NCI-H1092 (cell line): Measurements from ENCODE around the gene CFAP119.

Source experiments
- DNase-seq: peaks from one replicate; lab custom pipeline; 2025; lab: John Stamatoyannopoulos, UW

Gene CFAP119

DNA sequence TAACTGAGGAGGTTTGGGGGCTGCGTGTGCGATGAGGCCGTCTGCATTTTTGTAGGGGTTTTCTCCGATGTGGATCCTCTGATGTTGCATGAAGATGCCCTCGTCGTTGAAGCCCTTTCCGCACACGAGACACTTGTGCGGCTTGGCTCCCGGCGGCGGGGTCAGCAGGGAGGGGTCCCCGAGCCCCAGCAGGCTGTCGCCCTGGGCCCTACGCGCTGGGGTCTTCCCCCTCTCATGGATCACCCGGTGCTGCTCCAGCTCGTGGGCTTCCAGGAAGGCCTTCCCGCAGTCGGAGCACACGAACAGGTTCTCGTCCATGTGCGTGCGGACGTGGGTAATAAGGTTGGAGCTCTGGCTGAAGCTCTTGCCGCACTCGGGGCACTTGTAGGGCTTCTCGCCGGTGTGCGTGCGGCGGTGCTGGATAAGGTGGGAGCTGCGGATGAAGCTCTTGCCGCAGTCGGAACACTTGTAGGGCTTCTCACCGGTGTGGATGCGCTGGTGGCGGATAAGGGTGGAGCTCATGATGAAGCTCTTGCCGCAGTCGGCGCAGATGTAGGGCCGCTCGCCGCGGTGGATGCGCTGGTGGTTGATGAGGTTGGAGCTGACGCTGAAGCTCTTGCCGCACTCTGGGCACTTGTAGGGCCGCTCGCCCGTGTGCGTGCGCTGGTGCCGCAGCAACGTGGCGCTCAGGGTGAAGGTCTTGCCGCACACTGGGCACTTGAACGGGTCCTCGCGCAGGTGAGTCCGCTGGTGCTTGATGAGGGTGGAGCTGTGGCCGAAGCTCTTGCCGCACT lies 20.8 kb upstream of the CFAP119 start:
- no peak for DNase-seq

DNA sequence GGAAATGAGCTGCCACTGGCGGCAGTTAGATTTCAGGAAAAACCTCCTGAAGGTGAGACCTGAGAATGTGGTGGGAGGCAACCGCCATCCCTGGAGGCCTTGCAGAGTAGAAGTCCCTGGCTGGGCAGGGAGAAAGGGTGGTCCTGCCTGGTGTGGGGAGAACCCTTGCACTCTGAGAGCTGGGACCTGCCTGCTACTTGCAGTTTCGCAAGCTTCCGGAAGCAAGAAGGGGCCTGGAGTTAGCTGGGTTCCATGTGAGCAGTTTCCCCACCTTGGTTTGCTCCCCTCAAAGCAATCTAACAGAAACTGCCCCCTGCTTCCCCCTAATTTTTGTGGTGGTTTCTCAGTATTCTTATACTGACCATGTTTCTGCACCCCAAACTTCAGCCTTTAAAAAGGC lies 18.7 kb upstream of the CFAP119 start:
- DNase-seq, result no peak

- no peak for DNase-seq
Observed at GRCh38 chr16:30780021-30780420, 18.2 kb upstream of the CFAP119 start.

- DNase-seq, result no peak
Observed at GRCh38 chr16:30779596-30779995, 17.7 kb upstream of the CFAP119 start.

GRCh38 chr16:30778549-30779244 lies 16.8 kb upstream of the CFAP119 start:
- no peak for DNase-seq

DNA sequence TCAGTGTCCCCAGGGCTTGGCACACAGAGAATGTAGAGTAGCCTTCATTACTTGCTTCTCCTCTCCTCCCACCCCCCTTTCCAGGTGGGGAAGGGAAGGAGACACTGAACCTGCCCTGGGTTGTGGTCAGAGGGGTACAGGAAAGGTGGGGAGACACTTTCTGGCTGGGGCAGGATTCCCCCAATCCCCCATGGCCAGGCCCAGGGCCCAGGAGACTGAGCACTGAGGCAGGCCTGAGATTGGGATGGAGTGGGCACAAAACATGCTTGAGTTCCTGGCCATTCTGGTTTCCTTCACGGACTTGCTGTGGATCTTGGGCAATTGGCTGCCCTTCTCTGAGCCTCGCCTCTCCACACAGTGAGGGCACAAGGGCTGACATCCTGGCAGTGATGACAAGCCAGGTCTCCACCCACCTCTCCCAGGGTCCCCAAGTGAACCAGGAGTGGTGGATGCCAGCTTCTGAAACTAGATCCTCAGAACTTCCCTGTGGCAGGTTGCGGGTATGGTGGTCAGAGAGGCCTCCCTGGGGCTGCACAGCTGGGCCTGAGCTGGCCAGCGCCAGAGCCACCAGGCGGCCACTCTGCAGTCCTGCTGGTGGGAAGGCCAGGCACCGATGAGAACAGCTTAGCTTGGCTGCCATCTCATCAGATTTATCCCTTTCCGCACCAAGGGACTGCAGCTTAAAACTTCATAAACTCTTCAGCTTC lies 15.9 kb upstream of the CFAP119 start:
- no peak for DNase-seq

DNA sequence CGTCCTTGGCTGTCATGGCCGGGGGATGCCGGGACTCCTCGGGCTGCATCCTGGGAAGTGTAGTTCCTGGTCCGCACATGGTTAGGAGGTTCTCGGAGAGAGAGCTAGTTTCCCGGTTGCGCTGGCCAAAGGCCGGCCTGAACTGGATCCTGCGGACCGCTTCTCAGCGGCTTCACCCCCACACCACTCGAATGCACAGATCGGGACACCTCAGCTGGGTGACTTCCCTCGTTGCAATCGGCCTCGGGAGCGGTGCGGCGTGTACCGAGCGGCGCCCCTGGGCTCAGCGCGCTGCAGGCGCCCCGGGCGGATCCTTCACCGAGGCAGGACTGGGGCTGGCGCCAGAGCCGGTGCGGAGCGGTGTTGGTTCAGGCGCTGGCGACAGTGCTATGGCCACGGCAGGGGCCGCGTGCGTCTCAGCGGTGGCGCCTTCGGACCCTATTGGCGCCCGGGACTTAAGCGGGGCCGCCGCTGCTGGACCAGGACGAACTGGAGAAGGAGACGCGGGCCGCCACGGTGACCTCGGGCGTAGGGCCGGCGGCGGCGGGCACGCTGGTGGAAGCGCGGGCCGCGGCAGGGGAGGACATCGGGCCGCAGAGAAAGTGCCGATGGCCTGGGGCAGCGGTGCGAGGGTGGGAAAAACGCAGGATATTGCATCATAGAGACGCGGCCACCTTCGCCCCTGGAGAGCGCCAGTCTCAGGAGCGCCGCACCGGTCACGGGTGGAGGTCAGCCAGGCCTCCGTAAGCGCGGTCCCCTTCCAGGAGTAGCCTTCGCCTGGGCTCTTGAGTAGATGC lies 13.7 kb upstream of the CFAP119 start:
- DNase-seq, result peak; percentile 72

DNA sequence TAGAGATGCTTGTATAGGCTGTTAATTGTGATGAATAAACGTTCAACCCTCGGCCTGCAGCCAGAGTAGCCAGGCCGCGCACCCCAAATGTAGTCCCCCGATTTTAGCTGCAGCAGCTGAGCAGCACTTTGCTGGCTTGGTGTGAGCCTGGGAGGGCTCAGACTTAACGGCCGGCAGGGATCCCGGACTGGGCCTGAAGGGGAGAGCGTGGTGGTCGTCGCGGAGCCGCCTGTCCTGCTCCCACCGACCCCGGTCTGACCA lies 13.2 kb upstream of the CFAP119 start:
- DNase-seq, result no peak

GRCh38 chr16:30774367-30775130 lies 12.7 kb upstream of the CFAP119 start:
- no peak for DNase-seq

DNA sequence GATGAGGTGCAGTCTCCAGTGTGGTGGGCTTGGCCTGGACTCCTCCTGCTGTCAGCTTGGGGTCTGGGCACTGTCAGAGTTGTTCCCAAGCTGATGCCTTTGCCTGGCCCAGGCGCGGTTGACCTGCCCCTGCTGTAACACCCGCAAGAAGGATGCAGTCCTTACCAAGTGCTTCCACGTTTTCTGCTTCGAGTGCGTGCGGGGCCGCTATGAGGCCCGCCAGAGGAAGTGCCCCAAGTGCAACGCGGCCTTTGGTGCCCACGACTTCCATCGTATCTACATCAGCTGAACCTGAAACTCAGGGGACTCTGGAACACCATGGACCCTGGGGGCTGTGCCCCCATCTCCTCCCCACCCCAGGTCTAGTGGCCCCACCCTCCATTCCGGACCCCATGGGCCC lies 12.0 kb upstream of the CFAP119 start:
- DNase-seq, result no peak

- no peak for DNase-seq
Observed at GRCh38 chr16:30771726-30772125, 9.9 kb upstream of the CFAP119 start.

DNA sequence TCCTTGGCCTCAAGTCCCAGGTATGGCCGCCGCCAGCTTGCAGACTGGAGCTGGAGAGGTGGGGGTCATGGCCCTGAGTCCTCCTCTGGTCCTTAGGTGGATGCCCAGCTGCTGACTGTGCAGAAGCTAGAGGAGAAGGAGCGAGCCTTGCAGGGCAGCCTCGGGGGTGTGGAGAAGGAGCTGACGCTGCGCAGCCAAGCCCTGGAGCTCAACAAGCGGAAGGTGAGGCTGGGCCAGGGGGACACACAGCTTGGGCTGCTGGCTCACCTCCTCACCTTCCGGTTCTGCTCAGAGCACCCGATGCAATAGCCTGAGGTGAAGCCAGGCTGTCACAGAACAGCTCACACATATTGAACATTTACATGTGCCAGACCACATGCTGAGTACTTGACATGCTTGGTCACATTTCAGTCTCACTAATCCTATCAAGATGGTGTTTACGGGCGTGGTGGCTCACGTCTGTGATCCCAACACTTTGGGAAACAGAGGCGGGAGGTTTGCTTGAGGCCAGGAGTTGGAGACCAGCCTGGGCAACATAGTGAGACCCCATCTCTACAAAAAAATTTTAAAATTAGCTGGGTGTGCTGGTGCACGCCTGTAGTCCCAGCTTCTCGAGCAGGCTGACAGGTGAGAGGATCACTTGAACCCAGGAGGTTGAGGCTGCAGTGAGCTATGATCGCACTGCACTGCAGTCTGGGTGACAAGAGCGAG lies 7.7 kb upstream of the CFAP119 start:
- no peak for DNase-seq

- DNase-seq, result no peak
Observed at GRCh38 chr16:30768583-30769181, 6.8 kb upstream of the CFAP119 start.

DNA sequence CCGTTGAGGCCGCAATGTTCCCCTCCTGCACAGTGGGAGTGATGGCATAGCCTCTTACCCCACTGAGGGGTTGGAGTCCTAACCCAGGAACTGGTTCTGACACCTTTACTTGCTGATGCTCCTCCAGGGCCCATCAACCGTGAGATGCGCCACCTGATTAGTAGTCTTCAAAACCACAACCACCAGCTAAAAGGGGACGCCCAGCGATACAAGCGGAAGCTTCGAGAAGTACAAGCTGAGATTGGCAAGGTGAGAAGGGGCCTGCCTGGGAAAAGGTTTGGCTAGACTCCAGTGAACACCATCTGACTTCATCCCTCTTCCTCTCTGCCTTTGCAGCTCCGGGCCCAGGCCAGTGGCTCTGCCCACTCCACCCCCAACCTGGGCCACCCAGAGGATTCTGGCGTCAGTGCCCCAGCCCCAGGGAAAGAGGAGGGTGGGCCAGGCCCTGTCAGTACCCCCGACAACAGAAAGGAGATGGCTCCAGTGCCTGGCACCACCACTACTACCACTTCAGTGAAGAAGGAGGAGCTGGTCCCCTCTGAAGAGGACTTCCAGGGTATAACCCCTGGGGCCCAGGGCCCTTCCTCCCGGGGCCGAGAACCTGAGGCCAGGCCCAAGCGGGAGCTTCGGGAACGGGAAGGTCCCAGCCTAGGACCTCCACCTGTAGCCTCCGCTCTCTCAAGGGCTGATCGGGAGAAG lies 6.1 kb upstream of the CFAP119 start:
- DNase-seq, result no peak

- DNase-seq, result no peak
Observed at GRCh38 chr16:30766933-30767284, 5.0 kb upstream of the CFAP119 start.

DNA sequence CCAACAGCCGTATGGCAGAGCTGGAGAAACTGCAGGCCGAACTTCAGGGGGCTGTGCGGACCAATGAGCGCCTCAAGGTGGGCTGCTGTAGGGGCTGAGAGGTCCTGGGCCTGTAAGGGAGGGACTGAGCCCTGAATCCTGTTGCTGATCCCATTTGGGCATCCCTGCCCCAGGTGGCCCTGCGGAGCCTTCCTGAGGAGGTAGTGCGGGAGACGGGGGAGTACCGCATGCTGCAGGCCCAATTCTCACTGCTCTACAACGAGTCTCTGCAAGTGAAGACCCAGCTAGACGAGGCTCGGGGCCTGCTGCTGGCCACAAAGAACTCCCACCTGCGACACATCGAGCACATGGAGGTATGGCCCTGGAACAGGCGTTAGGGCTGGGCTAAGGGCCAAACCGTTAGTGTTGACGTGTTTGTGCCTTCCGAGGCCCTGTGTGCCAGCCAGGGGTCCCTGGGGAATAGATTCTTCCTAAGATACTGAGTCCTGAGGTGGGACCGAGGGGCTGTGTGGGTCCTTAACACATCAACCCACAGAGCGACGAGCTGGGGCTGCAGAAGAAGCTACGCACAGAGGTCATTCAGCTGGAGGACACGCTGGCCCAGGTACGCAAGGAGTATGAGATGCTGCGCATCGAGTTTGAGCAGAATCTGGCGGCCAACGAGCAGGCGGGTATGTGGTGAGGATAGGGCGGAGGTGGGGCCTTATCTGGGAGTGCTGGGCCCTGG lies 4.5 kb upstream of the CFAP119 start:
- no peak for DNase-seq

- no peak for DNase-seq
Observed at GRCh38 chr16:30764816-30765465, 3.1 kb upstream of the CFAP119 start.

DNA sequence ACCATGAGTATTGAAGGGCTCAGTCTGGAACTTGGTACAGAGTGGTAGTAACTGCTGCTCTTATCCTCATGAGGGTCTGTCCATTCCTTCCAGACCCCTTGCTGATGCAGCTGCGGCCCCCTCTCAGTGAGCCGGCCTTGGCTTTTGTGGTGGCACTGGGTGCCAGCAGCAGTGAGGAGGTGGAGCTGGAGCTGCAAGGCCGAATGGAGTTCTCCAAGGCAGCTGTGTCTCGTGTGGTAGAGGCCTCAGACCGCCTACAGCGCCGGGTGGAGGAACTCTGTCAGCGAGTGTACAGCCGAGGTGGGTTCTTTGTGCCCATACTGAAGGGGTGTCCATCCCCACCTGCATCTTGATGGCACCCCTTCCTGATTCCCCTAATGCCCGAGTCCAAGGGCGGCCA lies 2.2 kb upstream of the CFAP119 start:
- no peak for DNase-seq
